ENCODE measurements around the gene UBQLN1. TPM values are rescaled to one million over a fixed set of nuclear protein-coding genes. Genes with fewer than 3 reads are reported as not detected.

The UBQLN1 gene
- total and polyA plus RNA-seq, 2 donors (not counting 1 experiment from before 2014, with no cell fraction given): 49.8 to 101 TPM

DNA sequence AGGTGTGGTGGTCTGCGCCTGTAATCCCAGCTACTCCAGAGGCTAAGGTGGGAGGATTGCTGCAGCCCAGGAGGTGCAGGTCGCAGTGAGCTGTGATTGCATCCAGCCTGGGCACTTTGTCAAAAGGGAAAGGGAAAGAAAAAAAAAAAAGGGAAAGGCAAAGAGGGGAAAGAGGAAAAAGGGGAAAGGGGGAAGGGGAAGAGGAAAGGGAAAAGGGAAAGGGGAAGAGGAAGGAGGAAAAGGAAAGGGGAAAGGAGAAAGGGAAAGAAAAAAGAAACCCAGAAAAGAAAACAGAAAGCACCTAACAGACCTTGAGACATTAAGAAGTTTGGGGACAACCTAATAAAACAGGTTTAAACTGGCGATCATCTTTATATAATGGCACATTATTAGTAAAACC is 44.8 kb downstream of the UBQLN1 start:
- no peaks in the 10 kb centered on the region for H3K9me3 ChIP-seq (ENCODE audit: control extremely low read depth in 1 of 3, control insufficient read depth in 2 of 3, insufficient read depth in 1 of 3, low read length in 2 of 3)
- no peak for ATAC-seq (ENCODE audit: low read depth)
- no peak overlapping the region for H3K4me3 Mint-ChIP-seq
- ChIA-PET POLR2A (no interaction called here), CTCF (interaction anchor here (1.9 kb wide), 1 partner anchor 13 kb away, joined by 12 read pairs; no protein-coding TSS in a partner anchor)
- H4K20me1 ChIP-seq (ENCODE audit: control insufficient read depth, insufficient read depth, low read length, poor library complexity, severe bottlenecking): no peaks in the 10 kb centered on the region
- WGBS (ENCODE audit: insufficient coverage): 93% methylated on average over 2 of the region's 3 CpGs
- peaks cover 2 to 66% of the 10 kb centered on the region in 2 experiments for H3K36me3 ChIP-seq (replicated peaks in 1 of 2; ENCODE audit: control extremely low read depth in 1 of 2, control insufficient read depth in 1 of 2, extremely low read depth in 1 of 2, insufficient read depth in 2 of 2, low read length in 1 of 2)
- no peak overlapping the region for H3K4me3 ChIP-seq (ENCODE audit: control extremely low read depth in 1 of 5, extremely low read depth in 1 of 5, insufficient read depth in 1 of 5, low read depth in 2 of 5, low read length in 4 of 5)
- H3K4me1 Mint-ChIP-seq: peaks cover 21% of the 10 kb centered on the region
- TF ChIP-seq EZH2 (IDR thresholded peaks at IDR 0.05; ENCODE audit: borderline replicate concordance, insufficient read depth, low read depth, low read length, poor library complexity, severe bottlenecking): no peak
- TF ChIP-seq, protein P1, sequence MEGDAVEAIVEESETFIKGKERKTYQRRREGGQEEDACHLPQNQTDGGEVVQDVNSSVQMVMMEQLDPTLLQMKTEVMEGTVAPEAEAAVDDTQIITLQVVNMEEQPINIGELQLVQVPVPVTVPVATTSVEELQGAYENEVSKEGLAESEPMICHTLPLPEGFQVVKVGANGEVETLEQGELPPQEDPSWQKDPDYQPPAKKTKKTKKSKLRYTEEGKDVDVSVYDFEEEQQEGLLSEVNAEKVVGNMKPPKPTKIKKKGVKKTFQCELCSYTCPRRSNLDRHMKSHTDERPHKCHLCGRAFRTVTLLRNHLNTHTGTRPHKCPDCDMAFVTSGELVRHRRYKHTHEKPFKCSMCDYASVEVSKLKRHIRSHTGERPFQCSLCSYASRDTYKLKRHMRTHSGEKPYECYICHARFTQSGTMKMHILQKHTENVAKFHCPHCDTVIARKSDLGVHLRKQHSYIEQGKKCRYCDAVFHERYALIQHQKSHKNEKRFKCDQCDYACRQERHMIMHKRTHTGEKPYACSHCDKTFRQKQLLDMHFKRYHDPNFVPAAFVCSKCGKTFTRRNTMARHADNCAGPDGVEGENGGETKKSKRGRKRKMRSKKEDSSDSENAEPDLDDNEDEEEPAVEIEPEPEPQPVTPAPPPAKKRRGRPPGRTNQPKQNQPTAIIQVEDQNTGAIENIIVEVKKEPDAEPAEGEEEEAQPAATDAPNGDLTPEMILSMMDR (IDR thresholded peaks at IDR 0.05): no peak
- peaks cover 10 to 12% of the 10 kb centered on the region in 2 donors for H3K4me1 ChIP-seq (ENCODE audit: control insufficient read depth in 2 of 2, insufficient read depth in 2 of 2, low read length in 2 of 2)
- H3K27ac Mint-ChIP-seq: no peak overlapping the region
- H2AFZ ChIP-seq (ENCODE audit: insufficient read depth, low read depth, low read length, poor library complexity, severe bottlenecking): no peak overlapping the region
- H3K4me2 ChIP-seq (replicated peaks; ENCODE audit: low read depth, low read length, poor library complexity, severe bottlenecking): no peak overlapping the region
- H3K27ac ChIP-seq (ENCODE audit: low read length in 2 of 2): no peak overlapping the region
- intact Hi-C loops (cut with micrococcal nuclease): no loop called here
- no peak overlapping the region for H3K9ac ChIP-seq (ENCODE audit: low read length)
- DNase-seq: no peak
- peaks cover 12% of the 10 kb centered on the region for H3K79me2 ChIP-seq (ENCODE audit: control insufficient read depth, insufficient read depth, low read length)
- no peaks in the 10 kb centered on the region for H3K9me3 Mint-ChIP-seq (ENCODE audit: insufficient read depth)
- H3K27me3 Mint-ChIP-seq: no peaks in the 10 kb centered on the region
- no peaks in the 10 kb centered on the region for H3K27me3 ChIP-seq (replicated peaks in 1 of 4; ENCODE audit: control extremely low read depth in 1 of 4, control insufficient read depth in 3 of 4, insufficient read depth in 4 of 4, low read length in 3 of 4)

DNA sequence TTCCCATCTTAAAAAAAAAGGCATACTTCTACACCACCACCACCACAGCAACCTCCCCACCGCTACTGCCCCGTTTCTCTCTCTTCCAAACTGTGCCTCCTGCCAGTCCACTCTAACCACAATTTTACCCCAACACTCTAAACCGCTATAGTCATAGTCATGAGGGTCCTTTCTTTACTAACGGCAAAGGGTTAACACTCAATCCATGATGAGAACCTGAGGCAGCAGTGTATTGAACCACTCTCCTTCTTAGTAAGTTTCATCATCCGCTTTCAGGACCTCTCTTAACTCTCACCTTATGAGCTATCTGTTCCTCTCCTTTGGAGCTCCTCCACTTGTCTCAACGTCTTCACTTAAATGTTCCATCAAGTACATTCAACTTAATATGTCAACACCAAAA is 50.8 kb downstream of the UBQLN1 start:
- Histone ChIP-seq H3K36me3 (replicated peaks in 1 of 2; ENCODE audit: control extremely low read depth in 1 of 2, control insufficient read depth in 1 of 2, extremely low read depth in 1 of 2, insufficient read depth in 2 of 2, low read length in 1 of 2) (peaks cover 16 to 79% of the 10 kb centered on the region in 2 experiments), H3K9me3 (ENCODE audit: control extremely low read depth in 1 of 3, control insufficient read depth in 2 of 3, insufficient read depth in 1 of 3, low read length in 2 of 3) (peaks cover 0 to 2% (median 0%) of the 10 kb centered on the region in 3 donors), H3K9ac (ENCODE audit: low read length) (no peak overlapping the region), H3K79me2 (ENCODE audit: control insufficient read depth, insufficient read depth, low read length) (no peaks in the 10 kb centered on the region), H3K27ac (ENCODE audit: low read length in 2 of 2) (no peak overlapping the region), H3K4me1 (ENCODE audit: control insufficient read depth in 2 of 2, insufficient read depth in 2 of 2, low read length in 2 of 2) (no peaks in the 10 kb centered on the region), H3K27me3 (replicated peaks in 1 of 4; ENCODE audit: control extremely low read depth in 1 of 4, control insufficient read depth in 3 of 4, insufficient read depth in 4 of 4, low read length in 3 of 4) (no peaks in the 10 kb centered on the region), H2AFZ (ENCODE audit: insufficient read depth, low read depth, low read length, poor library complexity, severe bottlenecking) (no peak overlapping the region), H3K4me2 (replicated peaks; ENCODE audit: low read depth, low read length, poor library complexity, severe bottlenecking) (no peak overlapping the region), H3K4me3 (ENCODE audit: control extremely low read depth in 1 of 5, extremely low read depth in 1 of 5, insufficient read depth in 1 of 5, low read depth in 2 of 5, low read length in 4 of 5) (no peak overlapping the region), H4K20me1 (ENCODE audit: control insufficient read depth, insufficient read depth, low read length, poor library complexity, severe bottlenecking) (no peaks in the 10 kb centered on the region)
- ChIA-PET CTCF (interaction anchor here (1.0 to 2.0 kb wide), 3 partner anchors 9 to 36 kb away, joined by 3 to 9 read pairs (median 6); no protein-coding TSS in a partner anchor), POLR2A (no interaction called here)
- Mint-ChIP-seq H3K4me1 (no peaks in the 10 kb centered on the region), H3K27ac (no peak overlapping the region), H3K27me3 (no peaks in the 10 kb centered on the region), H3K9me3 (ENCODE audit: insufficient read depth) (no peaks in the 10 kb centered on the region), H3K4me3 (no peak overlapping the region)
- no peak for DNase-seq
- TF ChIP-seq, protein P1 (IDR thresholded peaks at IDR 0.05): no peak
- no peak for TF ChIP-seq EZH2 (IDR thresholded peaks at IDR 0.05; ENCODE audit: borderline replicate concordance, insufficient read depth, low read depth, low read length, poor library complexity, severe bottlenecking)
- WGBS (ENCODE audit: insufficient coverage): 79% methylated on average over 6 of the region's 6 CpGs
- no peak for ATAC-seq (ENCODE audit: low read depth)
- intact Hi-C loops (cut with micrococcal nuclease): loop anchor here (5.0 kb wide), 1 partner anchor 35 kb away; no protein-coding TSS in a partner anchor

Measured in B cell (primary cell).